Thyroid gland (tissue), 4 donors: ENCODE data around the gene STON1. TPM values are rescaled to one million over a fixed set of nuclear protein-coding genes. Genes with fewer than 3 reads are reported as not detected.

Experiments
- DNase-seq, 2 donors: peaks; one replicate each; pipeline ENCODE4 v3.0.0-alpha.2; 2019
- H3K27ac ChIP-seq, 3 donors: fragments of 200-600 bp; sonication (generic); 1 replicate in 2 of 3; 2 replicates in 1 of 3; pipeline ENCODE4 v1.5.1; 2016 to 2019; ENCODE audit warnings: mild to moderate bottlenecking in 1 of 3, moderate library complexity in 1 of 3
- H3K27me3 ChIP-seq: fragments of 200-600 bp; sonication (generic); one replicate; pipeline ENCODE4 v1.5.1; 2019
- H3K36me3 ChIP-seq, 2 donors: fragments of 200-600 bp; sonication (generic); one replicate each; pipeline ENCODE4 v1.5.1; 2016 to 2019
- H3K4me1 ChIP-seq, 2 donors: fragments of 200-600 bp; sonication (generic); one replicate each; pipeline ENCODE4 v1.5.1; 2017 to 2019
- H3K4me3 ChIP-seq, 3 donors: fragments of 200-600 bp; sonication (generic); replicated peaks in 1 of 3; 1 replicate in 2 of 3; 2 replicates in 1 of 3; pipeline ENCODE4 v1.5.1; 2016; ENCODE audit warnings: mild to moderate bottlenecking in 1 of 3
- H3K9me3 ChIP-seq: fragments of 200-600 bp; sonication (generic); one replicate; pipeline ENCODE4 v1.5.1; 2017
- CTCF ChIP-seq, 6 experiments: fragments of 200-600 bp in 3 of 6; fragments of 450-650 bp in 3 of 6; sonication (generic) in 3 of 6; IDR thresholded peaks; one replicate each; pipeline ENCODE4 v1.5.1; 2016 to 2019; ENCODE audit warnings: antibody characterized with exemption in 6 of 6, mild to moderate bottlenecking in 2 of 6, inconsistent platforms in 1 of 6, moderate library complexity in 1 of 6
- POLR2A ChIP-seq, 2 donors: fragments of 450-650 bp; IDR thresholded peaks; one replicate each; pipeline ENCODE4 v1.6.1; 2017; ENCODE audit warnings: antibody characterized with exemption in 2 of 2, mild to moderate bottlenecking in 2 of 2, moderate library complexity in 1 of 2
- WGBS, 2 donors: methylation state at CpG; one replicate each; pipeline ENCODE4 v1.1.5; 2017; 5-methylcytosine and 5-hydroxymethylcytosine counted together
- intact Hi-C: fragments of 100-400 bp; cut with DNase I; formaldehyde crosslinking; loops from one replicate; pipeline ENCODE4 v1.15.1; 2023
- total RNA-seq, 4 donors: library from RNA; depleted of rRNA; stranded (reverse); fragments of >200 nt; gene quantifications; one replicate each; pipeline ENCODE4 v1.2.3, GENCODE V29; 2016

The STON1 gene
- total RNA-seq, 4 donors from 2014 or later = 11.4 to 29.8 (median 15.3) TPM

GRCh38 chr2:48567671-48568070 is 37.7 kb downstream of the STON1 start:
- 78 to 85% methylated on average over 4 of the region's 4 CpGs for WGBS, 2 donors
- H3K4me1 ChIP-seq = peaks cover 9 to 19% of the 10 kb centered on the region in 2 donors
- H3K27ac ChIP-seq = peak overlapping the region in 2 of 3 donors; percentile 19 to 55

DNA sequence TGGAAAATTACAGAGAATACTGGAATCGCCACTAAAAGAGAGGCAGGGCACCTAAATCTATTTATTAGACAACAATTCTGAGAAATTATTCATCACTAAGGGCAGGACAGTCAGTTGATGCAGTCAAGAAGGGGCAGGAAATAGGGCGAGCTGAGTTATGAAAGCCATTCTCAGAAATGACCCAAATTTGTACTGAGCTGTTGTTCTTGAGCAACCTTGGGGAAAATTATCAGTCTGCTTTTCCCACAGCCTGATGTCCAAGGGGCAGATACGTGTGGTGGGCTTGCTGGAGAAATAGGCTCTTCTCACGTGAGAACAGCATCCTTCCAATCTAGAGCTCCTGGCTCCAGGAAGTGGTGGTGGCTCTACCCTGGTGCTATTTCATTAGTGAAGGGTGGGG is 38.6 kb downstream of the STON1 start:
- Histone ChIP-seq H3K27ac (no peak overlapping the region), H3K9me3 (no peaks in the 10 kb centered on the region), H3K4me3 (no peak overlapping the region), H3K4me1 (peaks cover 9 to 19% of the 10 kb centered on the region in 2 donors), H3K36me3 (no peaks in the 10 kb centered on the region), H3K27me3 (no peaks in the 10 kb centered on the region)
- DNase-seq = no peak
- TF ChIP-seq POLR2A (IDR thresholded peaks at IDR 0.05) = no peak
- no peak for TF ChIP-seq CTCF (IDR thresholded peaks at IDR 0.05)
- WGBS, 2 donors = 72 to 82% methylated on average over 4 of the region's 4 CpGs
- intact Hi-C loops = no loop called here

More at GRCh38 chr2:48567671-48568070, 37.7 kb downstream of the STON1 start:
- intact Hi-C loops = no loop called here
- TF ChIP-seq CTCF (IDR thresholded peaks at IDR 0.05) (no peak), POLR2A (IDR thresholded peaks at IDR 0.05) (no peak)
- DNase-seq = no peak
- H3K4me3 ChIP-seq = no peak overlapping the region
- H3K9me3 ChIP-seq = no peaks in the 10 kb centered on the region
- H3K36me3 ChIP-seq = no peaks in the 10 kb centered on the region
- no peaks in the 10 kb centered on the region for H3K27me3 ChIP-seq

- intact Hi-C loops = no loop called here
- Histone ChIP-seq H3K4me3 (no peak overlapping the region), H3K27me3 (no peaks in the 10 kb centered on the region), H3K9me3 (no peaks in the 10 kb centered on the region), H3K36me3 (no peaks in the 10 kb centered on the region), H3K27ac (no peak overlapping the region), H3K4me1 (peaks cover 9 to 19% of the 10 kb centered on the region in 2 donors)
- no peak for DNase-seq
- no peak for TF ChIP-seq POLR2A (IDR thresholded peaks at IDR 0.05)
- no peak for TF ChIP-seq CTCF (IDR thresholded peaks at IDR 0.05)
Observed at GRCh38 chr2:48569433-48569832, 39.5 kb downstream of the STON1 start.

GRCh38 chr2:48572816-48573215 is 42.9 kb downstream of the STON1 start:
- TF ChIP-seq POLR2A (IDR thresholded peaks at IDR 0.05) (no peak), CTCF (IDR thresholded peaks at IDR 0.05) (no peak)
- Histone ChIP-seq H3K36me3 (no peaks in the 10 kb centered on the region), H3K9me3 (no peaks in the 10 kb centered on the region), H3K27ac (no peak overlapping the region), H3K27me3 (no peaks in the 10 kb centered on the region), H3K4me3 (no peak overlapping the region), H3K4me1 (peaks cover 0 to 5% of the 10 kb centered on the region in 2 donors)
- intact Hi-C loops = no loop called here
- 40 to 50% methylated on average over 5 of the region's 5 CpGs for WGBS, 2 donors
- no peak for DNase-seq

GRCh38 chr2:48574353-48575287 is 44.7 kb downstream of the STON1 start:
- Histone ChIP-seq H3K27me3 (no peaks in the 10 kb centered on the region), H3K9me3 (no peaks in the 10 kb centered on the region), H3K4me3 (no peak overlapping the region), H3K36me3 (no peaks in the 10 kb centered on the region), H3K27ac (no peak overlapping the region), H3K4me1 (no peaks in the 10 kb centered on the region)
- DNase-seq = no peak
- TF ChIP-seq CTCF (IDR thresholded peaks at IDR 0.05) = no peak
- 85 to 92% methylated on average over 9 of the region's 9 CpGs for WGBS, 2 donors
- intact Hi-C loops = no loop called here
